ENCODE data around the gene NSFL1C.

NSFL1C gene

DNA sequence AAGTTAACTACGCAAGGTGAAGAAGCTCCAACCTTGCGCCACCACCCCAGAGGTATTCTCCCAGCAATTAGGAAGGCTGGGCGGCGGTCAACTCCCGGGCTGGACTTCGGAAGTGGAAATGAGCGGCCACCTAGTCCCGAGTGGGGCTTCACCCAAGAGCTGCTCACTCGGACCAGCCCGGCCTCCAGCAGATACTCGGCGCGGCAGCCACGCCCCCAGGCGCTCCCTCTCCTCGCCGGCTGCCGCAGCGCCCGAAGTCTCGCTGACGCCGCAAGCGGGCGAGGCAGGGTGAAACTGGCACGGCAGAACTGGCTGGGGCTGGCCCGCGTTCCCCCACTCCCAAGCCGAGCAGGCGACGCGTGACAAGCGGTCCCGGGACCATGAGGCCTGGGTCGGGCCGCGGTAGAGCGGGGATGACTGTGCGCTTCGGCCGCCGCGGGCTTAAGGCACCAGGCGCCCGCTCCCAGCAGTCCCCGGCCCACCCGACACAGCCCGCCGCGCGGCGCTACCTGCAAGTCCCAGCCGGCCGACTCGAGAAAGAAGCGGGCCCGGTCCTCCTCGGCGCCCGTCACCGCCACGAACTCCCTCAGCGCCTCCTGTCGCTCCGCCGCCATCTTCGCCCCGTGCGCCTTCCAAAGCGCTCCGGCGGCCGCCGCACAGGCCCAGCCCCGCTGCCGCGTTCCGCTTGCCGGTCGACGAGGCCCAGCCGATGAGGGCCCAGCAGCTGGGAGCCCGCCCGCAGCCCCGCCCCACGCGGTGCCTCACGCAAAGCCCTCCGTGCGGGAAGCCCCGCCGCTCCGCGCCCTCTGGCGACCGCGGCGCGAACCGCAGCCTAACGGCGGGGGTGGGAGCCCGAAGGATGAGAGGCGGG lies at the start of gene NSFL1C:
Gene NSFL1C, minus strand, starts transcription at position 639 of the 871 bp plus-strand sequence. Its CDS starts 25 bp downstream, at position 614.
- peak; percentile 96 for DNase-seq (ENCODE audit: low spot score)

DNA sequence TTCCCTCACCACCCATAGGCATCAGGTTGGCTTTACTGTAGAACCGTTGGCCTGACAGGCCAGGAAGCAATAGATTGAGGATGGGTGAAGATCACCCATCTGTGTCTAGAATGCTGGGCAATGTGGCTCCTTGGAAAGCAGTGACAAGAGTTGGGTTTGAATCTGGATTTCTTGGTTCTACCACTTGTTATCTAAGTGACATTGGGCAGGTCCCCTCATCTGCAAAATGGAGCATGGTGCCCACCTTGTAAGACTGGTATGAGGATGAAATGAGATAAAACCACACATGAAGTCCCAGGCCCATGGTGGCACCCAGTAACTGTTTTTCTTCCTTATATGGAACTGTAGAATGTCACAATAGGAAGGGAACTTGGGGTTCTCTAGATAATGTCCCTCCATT lies 47.2 kb upstream of the NSFL1C start:
- DNase-seq (ENCODE audit: low spot score): no peak

DNA sequence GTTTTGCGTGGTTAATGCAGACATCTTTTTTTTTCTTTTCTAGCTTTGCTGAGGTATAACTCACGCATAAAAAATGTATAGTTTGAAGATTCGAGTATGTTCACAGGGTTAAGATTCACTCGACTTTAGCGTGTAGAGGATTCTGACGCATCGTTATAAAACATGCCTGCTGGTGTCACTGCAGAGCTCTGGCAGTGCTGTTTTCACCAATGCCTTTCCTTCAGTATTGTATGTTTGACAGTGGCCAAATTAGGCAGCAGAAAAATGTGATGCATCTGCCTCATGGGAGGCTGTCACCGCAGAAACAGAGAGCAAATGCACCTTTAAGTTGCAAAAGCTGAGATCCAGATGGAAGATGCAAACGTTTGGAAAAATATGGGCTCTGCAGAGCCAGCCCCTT lies 42.6 kb upstream of the NSFL1C start:
- DNase-seq (ENCODE audit: low spot score): peak; percentile 56

DNA sequence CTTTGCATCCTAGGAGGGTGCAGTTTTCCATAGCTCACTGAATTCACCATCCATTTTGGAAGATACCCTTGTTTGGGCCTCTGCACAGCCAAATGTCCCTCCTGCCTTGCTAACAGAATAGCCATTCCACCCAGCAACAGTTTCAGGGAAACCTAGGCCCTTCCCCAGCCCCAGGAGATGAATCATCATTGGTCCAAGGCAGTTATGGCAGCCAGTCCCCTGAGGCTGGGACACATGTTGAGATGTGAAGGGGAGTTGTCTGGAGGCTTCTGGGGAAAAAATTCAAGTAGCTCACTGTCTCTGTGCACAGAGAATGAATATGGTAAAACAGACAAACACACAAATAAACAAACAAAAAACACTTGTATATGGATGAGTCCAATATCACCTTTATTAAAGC lies 41.9 kb upstream of the NSFL1C start:
- DNase-seq (ENCODE audit: low spot score): no peak

- DNase-seq (ENCODE audit: low spot score): no peak
Observed at GRCh38 chr20:1507276-1507675, 40.6 kb upstream of the NSFL1C start.

DNA sequence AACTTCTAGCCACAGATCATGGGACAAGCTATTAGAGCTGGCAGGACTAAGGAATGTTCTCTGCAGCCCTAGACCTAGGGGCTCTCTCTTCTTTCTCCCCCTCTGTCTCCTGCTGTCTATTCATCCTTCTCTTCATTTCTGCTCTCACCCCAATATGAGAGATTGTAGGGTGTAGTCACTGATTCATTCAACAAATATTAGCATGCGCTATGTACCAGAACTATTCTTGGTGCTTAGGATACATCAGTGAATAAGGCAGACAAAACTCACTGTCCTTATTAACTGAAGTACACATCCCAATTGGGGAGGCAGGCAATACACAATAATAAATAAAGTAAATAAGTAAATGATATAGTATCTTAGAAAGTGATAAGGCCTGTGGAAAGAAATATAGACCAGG lies 39.2 kb upstream of the NSFL1C start:
- DNase-seq (ENCODE audit: low spot score): no peak

- DNase-seq (ENCODE audit: low spot score): no peak
Observed at GRCh38 chr20:1505361-1505760, 38.7 kb upstream of the NSFL1C start.

DNA sequence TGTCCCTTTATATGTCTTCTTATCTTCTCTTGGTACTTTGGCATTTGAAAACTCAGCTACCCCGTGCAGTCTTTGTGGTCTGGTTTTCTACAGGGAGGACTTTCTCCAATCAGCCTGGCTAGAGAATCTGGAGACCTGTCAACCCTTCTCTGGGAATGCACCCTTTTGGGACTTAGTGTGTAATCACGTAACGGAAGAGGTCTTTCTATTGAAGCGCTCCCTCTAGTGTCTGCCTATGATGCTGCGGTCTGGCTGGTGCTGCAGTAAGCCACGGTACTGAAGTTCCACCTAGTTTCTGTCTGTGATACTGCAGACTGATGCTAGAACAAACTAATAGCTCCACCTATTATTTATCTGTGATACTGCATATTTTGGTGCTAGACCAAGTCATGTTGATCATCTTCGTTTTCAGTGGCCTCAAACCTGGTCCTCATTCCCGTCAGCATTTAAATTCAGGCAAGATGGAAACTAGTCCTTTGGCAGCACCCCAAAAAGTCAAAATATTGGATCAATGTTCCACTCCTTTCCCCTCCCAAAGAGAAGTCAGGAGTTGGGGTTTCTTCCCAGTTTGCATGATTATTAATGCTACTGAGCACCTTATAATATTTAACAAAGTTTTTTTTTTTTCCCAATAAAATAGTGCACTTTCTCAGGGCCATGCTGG lies 37.0 kb upstream of the NSFL1C start:
- peak; percentile 98 for DNase-seq (ENCODE audit: low spot score)

GRCh38 chr20:1500496-1500895 lies 33.8 kb upstream of the NSFL1C start:
- DNase-seq (ENCODE audit: low spot score): no peak

GRCh38 chr20:1499528-1500420 lies 33.1 kb upstream of the NSFL1C start:
- DNase-seq (ENCODE audit: low spot score): no peak

- peak; percentile 36 for DNase-seq (ENCODE audit: low spot score)
Observed at GRCh38 chr20:1497371-1497770, 30.7 kb upstream of the NSFL1C start.

DNA sequence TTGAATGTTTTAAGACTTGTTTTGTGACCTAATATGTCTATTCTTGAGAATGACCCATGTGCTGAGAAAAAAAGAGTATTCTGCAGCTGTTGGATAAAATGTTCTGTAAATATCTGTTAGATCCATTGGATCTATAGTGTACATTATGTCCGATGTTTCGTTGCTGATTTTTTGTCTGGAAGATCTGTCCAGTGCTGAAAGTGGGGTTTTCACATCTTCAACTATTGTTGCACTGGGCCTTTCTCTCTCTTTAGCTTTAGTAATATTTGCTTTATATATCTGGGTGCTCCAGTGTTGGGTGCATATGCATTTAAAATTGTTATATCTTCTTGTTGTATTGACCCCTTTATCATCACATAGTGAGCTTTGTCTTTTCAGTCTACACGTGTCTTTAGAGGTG lies 30.3 kb upstream of the NSFL1C start:
- DNase-seq (ENCODE audit: low spot score): no peak

- DNase-seq (ENCODE audit: low spot score): no peak
Observed at GRCh38 chr20:1494436-1494835, 27.8 kb upstream of the NSFL1C start.

DNA sequence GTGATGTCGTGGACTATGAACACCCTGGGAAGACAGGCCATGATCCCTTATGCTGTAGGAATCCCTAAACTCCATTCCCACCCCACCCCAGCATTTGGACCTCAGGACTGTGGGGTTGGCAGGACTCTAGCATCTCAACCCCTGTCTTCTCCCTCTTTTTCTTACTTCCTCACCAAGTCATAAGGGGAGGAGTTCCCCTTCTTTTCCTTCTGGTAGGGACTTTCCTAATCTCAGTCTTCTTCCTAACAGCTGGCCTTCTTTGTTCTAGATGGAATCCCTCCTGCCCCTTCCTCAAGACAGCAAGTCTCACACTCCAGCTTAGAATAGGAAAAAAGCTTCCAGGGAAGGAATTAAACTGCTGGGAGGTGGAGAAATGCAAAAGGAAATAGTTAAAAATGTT lies 26.9 kb upstream of the NSFL1C start:
- DNase-seq (ENCODE audit: low spot score): no peak

- no peak for DNase-seq (ENCODE audit: low spot score)
Observed at GRCh38 chr20:1491860-1492642, 25.4 kb upstream of the NSFL1C start.

- no peak for DNase-seq (ENCODE audit: low spot score)
Observed at GRCh38 chr20:1491281-1491840, 24.7 kb upstream of the NSFL1C start, which contains the start of gene SIRPB2. Gene SIRPB2 (minus strand): TSS chr20:1491420. CDS start chr20:1491359, 61 bp downstream.

GRCh38 chr20:1490643-1491195 lies 24.1 kb upstream of the NSFL1C start:
- DNase-seq (ENCODE audit: low spot score): no peak

DNA sequence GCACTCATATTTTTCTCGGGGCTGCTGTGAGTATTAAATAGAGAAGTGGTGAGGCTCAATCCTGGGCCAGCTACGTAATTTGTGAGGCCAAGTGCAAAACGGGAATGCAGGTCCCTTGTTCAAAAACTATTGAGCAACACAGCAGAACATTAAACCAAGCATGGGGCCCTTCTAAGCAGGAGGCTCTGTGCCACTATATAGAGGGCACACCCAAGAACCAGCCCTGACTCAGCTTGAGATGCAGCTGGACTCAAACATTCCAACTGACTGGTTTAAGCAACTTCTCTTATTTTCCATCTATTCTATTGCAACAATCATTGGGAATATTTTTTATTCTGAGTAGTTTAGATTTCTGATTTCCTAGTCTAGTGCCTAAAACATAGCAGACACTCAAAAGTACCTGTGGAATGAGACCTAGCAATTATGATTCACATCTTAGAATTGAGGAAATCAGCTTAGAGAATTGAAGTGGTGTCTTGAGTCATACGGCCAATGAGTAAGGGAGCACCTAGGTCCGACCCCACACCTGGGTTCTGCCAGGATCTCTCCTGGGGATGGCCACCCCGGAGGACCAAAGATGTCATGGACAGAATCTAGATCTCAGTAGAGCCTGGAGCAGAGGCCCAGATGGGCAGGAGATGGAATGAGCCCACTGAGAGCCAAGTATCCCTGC lies 23.3 kb upstream of the NSFL1C start:
- DNase-seq (ENCODE audit: low spot score): no peak

GRCh38 chr20:1489325-1489724 lies 22.7 kb upstream of the NSFL1C start:
- DNase-seq (ENCODE audit: low spot score): no peak

DNA sequence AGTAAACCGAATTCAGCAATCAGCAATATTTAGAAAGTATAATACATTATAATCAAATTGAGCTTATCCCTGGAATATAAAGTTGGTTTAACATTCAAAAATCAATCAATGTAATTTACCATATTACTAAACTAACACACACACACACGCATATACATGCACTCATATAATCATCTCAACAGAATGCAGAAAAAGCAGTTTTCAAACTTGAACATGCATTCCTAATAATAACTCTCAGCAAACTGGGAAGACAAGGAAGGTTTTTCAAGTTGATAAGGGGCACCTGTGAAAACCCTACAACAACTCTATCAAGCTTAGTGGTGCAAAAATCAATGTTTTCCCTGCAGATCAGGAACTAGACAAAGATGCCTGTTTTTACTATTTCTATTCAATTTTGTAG lies 19.9 kb upstream of the NSFL1C start:
- DNase-seq (ENCODE audit: low spot score): no peak
